HG02852 (cell line): ENCODE results near the gene CPN2.

Experiments
- ATAC-seq: cut with Tn5 transposase; IDR thresholded peaks from one replicate; pipeline ENCODE4 v1.9.1; 2021; ENCODE audit warnings: mild to moderate bottlenecking, moderate library complexity; ENCODE audit not compliant: unreplicated experiment

CPN2 gene, protein sequence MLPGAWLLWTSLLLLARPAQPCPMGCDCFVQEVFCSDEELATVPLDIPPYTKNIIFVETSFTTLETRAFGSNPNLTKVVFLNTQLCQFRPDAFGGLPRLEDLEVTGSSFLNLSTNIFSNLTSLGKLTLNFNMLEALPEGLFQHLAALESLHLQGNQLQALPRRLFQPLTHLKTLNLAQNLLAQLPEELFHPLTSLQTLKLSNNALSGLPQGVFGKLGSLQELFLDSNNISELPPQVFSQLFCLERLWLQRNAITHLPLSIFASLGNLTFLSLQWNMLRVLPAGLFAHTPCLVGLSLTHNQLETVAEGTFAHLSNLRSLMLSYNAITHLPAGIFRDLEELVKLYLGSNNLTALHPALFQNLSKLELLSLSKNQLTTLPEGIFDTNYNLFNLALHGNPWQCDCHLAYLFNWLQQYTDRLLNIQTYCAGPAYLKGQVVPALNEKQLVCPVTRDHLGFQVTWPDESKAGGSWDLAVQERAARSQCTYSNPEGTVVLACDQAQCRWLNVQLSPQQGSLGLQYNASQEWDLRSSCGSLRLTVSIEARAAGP

DNA sequence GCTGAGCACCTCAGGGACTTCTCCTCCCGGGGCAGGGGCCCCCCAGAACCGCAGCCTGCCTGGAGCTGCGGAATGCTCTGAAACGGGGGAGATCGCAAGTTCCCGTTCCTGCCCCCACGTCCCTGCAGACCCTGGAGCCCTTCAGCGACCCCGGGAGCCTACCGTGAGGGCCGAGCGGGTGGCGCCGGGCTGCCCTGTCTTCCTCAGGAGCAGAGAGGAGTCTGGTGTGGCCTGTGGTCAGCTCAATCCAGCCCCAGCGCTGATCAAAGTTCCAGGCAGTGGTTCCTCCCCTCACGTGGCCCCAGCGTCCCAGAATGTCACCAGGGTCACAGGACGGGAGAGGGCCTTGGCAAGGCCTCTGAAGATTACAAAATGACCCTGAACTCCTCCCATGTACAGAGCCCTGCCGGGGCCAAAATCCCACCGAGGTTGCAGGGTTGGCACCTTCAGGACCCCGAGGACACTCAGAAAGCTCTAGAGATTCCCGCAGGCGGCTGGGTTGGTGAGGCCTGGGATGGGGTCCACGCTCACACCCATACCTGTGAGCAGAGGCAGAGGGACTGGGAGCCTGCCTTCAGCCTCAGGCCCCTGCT is at the start of gene CPN2:
Gene CPN2, minus strand, starts transcription at position 249 of the 593 bp plus-strand sequence. CDS start 8,626 bp downstream, outside the sequence.
- no peak for ATAC-seq

DNA sequence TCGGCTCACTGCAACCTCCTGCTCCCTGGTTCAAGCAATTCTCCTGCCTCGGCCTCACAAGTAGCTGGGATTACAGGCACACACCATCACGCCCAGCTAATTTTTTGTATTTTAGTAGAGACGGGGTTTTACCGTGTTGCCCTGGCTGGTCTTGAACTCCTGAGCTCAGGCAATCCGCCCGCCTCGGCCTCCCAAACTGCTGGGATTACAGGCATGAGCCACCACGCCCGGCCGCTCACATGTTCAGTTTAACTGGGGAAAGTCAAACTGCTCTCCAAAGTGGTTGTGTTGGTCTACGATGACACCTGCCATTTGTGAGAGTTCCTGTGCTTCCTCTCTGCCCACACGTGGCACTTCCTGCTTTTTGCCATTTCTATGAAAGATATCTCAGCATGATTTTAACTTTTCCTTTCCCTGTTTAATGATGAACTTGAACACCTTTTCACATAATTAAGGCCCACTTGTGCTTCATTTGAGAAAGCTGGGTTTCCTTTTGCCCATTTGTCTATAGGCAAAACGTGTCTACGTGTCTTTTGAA is 48.8 kb upstream of the CPN2 start:
- ATAC-seq: no peak

DNA sequence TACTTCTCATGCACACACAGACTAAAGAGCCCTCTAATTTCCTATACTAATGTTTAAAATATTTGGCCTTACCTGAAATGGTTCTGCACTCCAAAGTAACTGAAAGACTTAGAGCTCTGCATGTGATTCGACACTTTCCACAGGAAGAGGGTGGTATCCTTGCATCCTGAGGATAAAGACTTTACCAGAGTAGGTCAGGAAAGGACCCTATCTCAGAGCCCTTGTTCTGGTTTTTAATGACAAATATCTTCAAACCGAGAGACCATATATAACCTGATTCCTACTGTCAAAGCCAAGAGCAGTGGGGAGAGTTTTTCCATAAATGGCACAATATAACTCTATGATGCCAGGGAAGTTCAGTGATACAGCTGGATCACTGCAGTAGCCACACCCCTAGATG is 48.0 kb upstream of the CPN2 start, which contains the start of gene GP5:
Gene GP5, minus strand, starts transcription at position 101 of the 400 bp plus-strand sequence. CDS start 984 bp downstream, outside the sequence.
- ATAC-seq: no peak

DNA sequence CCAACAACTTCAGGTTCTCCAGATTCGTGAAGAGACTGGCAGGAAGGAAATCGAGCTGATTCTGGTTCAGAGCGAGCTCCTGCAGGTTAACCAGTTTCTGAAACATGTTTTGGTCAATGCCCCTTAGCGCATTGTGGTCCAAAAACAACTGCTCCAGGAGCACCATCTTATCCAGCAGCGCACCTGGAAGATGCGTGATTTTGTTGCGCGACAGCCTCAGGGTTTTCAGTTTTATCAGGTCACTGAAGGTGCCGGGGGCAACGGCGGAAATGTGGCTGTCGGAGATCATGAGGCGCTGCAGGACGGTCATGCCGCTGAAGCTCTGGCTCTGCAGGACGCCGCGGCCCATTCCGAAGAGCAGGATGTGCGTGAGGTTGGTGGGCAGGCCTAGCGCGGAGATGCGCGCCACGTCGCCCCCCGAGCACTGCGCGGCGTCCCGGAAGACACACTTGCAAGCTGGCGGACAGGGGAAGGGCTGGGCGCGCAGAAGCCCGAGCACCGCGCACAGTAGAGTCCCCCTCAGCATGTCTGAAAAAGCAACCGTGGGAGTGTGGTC is 46.7 kb upstream of the CPN2 start:
- no peak for ATAC-seq

DNA sequence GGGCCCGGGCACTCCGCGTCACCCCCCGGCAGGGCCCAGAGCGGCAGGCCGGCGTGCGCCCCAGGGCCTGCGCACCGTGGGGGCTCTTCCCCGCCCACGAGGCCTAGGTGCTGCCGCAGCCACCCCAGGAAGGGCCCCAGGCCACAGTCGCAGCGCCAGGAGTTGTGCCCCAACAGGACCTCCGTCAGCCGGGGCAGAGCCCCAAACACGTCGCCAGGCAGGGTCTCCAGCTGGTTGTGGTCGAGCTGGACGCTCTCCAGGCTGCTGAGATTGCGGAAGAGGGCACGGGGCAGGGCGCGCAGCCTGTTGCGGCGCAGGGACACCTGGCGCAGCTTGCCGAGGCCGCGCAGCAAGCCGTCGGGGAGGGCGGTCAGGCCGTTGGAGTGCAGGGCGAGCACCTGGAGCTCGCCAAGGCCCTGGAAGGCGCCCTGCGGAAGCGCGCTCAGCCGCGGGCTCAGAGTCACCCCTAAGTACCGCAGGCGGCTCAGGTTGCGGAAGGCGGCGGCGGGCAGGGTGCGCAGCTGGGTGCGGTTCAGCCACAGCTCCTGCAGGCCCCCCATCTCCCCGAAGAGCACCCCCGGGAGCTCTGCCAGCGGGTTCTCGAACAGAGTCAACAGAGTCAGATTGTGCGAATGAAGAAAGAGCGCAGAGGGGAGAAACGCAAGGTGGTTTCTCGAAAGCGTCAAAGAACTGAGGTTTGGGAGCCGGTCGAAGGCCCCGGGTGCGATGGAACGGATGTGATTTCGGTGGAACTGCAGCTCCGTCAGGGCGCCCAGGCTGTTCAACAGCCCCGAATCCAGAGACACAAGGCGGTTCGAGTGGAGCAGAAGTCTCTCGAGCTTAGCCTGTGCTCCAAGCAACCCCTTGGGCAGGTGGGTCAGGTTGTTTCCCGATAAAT is 46.0 kb upstream of the CPN2 start:
- no peak for ATAC-seq

DNA sequence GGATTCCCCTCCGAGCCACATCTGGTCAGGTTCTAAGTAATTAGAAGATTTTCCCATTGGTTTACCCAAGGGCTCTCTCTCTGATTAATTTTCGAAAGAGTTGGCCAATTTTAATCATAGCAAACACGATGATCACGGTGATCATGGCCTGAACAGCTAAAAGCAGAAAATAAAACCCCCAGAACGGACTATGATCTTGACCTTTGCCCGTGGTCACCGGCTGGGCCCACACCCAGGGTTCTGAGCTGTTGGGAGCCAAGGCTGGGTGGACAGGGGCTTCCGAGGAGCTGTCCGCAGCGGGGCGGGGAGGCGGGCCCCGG is 45.4 kb upstream of the CPN2 start:
- ATAC-seq: no peak

DNA sequence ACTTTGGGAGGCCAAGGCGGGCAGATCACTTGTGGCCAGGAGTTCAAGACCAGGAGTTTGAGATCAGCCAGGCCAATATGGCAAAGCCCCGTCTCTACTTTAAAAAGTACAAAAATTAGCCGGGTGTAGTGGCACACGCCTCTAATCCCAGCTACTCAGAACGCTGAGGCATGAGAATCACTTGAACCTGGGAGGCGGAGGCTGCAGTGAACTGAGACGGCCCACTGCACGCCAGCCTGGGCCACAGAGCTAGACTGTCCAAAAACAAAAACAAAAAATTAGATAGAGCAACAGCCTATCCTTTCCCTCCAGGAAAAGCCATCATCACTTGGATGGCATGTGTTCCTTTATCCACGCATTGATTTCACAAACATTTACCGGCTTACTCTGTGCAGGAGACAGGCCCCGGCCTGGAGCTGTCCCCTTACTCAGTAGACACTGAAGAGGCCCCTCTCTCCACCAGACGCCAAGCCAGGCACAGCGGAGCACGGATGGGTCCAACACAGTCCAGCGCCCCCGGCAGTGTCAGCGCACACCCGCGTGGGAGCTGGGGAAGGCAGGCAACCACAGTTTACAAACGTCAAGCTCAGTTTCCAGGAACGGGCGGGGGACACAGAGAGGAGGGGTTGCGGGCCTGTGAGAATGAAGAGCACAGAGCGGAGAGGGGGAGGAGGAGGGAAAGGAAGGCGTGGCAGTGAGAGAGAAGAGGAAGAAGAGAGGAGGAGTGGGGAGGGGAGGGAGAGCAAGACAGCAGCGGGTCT is 44.8 kb upstream of the CPN2 start:
- ATAC-seq: no peak

DNA sequence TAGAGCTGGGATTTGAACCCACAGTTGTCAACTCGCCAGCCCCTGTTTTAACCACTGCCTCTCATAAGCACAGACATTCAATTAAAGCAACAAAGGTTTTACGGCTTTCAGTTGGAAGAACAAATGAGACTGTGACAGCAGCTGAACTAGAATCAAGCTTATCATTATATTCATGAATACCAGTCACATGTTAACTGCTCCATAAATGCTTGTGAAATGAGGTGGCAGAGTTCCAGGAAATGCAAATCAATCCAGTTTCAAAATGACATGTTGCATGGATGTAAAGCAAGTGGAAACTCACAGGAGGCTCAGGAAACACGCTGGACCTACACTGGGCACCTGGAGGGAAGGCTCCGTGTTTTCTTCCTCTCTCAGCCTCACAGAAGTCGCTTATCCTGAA is 44.1 kb upstream of the CPN2 start:
- ATAC-seq: no peak

DNA sequence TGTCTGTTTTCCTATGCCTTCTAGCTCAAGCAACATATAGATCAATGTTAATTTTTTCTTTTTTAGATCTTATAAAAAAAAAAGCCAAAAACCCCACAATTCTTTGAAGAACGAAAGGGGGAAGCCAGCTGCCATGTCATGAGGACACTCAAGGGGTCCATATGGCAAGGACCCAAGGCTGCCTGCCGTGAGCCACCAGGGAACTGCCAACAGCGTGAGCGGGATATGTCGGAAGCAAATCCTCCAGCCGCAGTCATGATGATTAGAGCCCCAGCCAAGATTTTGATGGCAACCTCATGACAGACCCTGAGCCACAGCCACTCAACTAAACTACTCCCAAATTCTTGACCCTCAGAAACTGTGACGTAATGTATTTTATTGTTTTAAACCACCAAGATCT is 41.4 kb upstream of the CPN2 start:
- no peak for ATAC-seq

DNA sequence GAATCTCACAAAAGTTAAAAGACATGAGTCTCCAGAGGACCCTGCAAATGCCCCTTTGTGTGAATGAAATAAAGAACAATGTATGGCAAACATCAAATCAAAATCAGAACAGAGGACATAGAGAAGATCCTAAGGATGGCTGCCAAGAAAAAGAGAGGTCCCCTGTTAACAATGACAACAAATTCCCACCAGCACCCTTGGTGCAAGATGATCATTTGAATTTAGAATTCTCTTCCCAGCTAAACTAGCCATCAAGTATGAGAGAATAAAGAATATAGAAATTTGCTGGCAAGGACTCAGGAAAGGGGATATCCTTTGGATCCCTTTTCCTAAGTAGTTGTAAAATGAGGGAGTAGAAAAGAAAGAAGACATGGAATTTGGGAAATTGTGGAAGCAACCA is 39.7 kb upstream of the CPN2 start:
- no peak for ATAC-seq

DNA sequence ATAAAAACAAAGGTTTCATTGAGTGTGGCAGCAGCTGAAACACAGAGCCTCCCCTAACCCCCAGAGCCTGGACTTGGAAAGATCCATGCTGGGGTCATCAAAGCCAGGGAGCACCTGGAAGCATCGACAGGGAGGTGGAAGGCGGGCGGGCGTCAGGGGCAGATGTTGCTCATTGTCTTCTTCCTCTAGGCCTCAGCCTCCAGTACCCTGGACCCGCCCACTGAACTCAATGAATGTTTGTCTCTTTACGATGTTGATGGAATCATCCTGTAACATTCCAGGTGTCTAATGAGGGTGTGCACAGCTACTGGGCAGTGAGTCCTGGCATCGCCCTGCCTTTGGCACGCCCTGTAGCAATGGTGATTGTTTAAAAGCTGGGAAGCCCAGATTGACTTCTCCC is 38.1 kb upstream of the CPN2 start:
- ATAC-seq: no peak

DNA sequence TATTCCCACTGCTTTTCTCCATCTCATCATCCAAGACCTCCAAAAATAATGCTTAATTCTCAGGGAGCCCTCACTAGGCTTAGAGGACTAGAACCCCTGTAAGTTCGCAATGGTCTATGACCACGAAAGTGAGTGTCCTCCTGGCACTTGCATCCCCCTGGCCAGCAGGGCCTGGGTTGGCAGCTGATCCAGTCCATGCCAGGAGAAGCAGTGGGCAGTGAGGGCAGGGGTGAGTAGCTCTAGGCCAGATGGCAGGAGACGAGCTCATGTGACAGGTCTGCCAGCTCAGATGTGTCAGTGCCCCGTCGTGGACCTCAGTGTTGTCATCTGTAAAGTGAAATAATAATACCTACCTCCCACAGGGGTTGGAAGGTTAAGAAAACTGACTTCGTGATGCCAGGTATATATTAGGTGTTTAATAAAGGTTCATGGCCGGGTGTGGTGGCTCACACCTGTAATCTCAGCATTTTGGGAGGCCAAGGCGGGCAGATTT is 36.8 kb upstream of the CPN2 start:
- ATAC-seq: no peak

DNA sequence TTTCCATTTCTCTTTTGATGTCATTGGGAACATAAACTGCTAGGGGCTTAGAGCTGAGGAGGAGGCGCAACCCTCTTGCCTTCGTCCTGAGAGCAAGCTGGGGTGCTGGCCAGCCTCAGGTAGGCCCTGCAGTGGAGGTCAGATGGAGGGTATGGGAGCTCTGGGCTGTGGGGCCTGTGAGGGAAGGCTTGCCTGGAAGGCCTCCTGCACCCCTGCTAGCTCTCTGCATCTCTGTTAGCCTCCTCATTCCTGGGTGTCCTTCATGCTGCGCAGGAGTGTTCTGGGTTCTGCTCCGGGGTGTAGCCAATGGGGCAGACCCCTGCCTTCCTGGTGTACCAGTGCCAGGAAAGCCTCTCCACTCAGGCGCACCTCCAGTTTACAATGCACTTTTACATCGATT is 36.1 kb upstream of the CPN2 start:
- ATAC-seq: no peak

DNA sequence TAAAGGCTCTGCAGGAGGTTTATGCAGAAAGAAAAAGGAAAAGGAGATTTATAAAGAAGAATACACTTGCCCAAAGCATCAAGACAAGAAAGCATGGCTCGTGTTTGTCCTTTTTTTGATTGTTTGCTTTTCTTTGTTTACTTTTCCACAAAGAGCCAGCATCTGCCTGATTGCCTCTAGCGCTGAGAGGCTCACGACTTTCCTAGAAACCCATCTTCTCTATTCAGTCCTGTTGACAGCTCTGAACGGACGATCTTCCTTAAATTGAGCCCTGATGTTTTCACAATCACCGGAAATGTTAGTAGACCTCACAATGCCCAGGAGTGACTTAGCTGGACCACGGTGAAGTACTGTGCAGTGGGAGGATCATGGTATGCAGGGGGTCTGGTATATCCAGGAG is 35.5 kb upstream of the CPN2 start:
- ATAC-seq: no peak

DNA sequence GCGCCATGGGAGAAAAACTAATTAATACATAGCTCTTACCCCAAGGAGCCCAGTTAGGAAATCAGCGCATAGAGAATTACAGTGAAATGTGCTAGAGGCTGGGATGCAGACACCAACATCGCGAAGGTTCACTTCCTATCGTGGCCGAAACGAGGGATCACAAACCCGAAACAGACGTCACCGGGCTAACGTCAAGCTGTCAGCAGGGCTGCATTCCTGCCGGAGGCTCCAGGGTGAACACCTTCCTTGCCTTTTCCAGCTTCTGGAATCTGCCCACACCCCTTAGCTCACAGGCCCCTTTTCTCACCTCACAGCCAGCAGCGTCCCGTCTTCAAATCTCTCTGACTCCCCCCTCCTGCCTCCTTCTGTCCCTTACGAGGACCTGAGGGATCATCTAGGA is 34.9 kb upstream of the CPN2 start:
- no peak for ATAC-seq

DNA sequence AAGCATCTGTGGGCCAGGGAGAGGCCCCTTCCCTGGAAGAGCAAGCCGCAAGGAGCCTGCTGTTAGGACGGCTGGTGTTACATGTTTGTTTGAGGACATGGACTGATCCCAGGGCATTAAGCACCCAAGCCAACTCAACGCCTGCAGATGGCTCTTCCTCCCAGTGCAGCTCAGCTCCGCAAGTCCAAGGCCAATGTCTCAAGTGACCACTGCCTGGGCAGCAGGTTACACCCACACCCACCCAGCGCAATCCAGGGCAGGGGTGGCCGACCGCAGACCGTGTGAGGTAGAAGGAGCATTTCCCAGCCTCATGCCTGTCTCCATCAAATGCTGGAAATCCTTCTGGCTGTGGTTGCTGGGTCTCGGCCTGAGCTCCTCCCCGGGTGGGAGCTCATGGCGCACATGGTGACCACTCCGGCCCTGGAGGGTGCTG is 33.5 kb upstream of the CPN2 start:
- ATAC-seq: no peak

DNA sequence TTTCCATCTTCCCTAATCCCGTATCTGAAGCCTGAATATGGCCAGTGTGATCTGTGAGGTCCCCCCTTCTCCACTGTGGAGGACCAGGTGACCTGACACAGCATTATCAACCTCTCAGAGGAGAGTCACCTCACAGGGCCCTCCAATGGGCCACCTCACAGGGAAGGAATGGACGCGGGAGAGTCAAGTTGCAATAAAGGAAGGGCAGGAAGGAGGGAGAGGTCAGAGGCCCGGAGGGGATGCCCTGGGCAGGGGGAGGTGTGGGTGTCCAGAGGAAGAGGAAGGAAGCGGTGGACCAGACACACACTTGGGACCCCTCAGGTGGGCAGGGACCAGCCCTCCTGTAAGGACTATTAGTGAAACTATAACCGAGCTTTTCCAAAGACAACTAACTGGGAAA is 33.0 kb upstream of the CPN2 start:
- ATAC-seq: no peak

DNA sequence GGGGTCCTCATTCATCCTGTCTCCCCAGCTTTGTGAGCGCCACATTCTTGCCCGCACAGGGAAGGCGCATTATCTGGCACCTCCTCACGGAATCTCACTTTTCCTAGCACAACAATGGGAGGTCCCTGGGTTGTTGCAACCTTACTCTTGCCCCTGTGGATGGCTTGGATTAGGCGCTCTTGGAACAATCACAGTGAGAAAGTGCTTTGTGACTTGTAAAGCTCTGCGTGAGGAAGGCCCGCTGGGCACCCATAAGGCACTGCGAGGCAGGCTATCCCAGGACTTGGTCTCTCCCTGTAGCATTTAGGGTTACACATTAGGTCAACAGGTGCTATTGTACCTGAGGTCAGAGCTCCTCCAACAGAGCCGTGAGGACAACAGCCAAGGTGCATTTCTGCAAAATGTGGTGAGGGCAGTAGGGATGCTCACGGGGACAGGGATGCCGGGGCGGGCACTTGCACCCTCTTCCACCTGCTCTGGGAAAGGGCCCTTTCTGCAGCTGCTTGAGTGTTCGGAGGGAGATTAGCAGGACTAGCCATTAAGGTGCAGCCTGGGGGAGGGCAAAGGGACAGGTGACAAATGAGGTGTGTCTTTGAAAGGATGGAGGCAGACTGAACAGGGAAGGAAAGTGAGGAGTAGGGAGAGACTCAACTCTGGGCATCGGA is 32.3 kb upstream of the CPN2 start:
- ATAC-seq: no peak

DNA sequence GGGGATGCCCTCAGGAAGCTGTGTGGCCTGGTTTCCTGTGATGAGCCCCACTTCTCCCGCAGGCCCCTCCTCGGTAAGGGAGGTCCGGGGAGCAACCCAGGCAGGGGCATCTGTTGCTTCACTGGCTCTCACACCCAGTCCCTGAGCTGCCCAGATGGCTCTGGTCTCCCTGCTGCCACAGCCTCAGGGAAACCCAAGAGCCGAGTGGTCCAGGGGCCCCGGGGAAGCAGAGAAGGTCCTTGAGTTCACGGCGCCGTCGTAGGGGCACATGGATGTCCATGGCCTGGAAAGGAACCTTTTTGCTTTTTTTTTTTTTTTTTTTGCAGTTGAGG is 31.7 kb upstream of the CPN2 start:
- ATAC-seq: no peak
